Measurements from ENCODE around the gene SV2B.

SV2B gene

GRCh38 chr15:91135201-91136130, 35.4 kb downstream of the SV2B start:
- H3K4me3 ChIP-seq (ENCODE audit: low read depth, low read length), result no peak overlapping the region
- TF ChIP-seq CTCF (IDR thresholded peaks at IDR 0.05; ENCODE audit: insufficient read depth, low read depth, low read length, missing control alignments), result no peak
- DNase-seq (ENCODE audit: low read depth), result peak; percentile 78

GRCh38 chr15:91136386-91136923, 36.4 kb downstream of the SV2B start:
- no peak overlapping the region for H3K4me3 ChIP-seq (ENCODE audit: low read depth, low read length)
- no peak for DNase-seq (ENCODE audit: low read depth)
- no peak for TF ChIP-seq CTCF (IDR thresholded peaks at IDR 0.05; ENCODE audit: insufficient read depth, low read depth, low read length, missing control alignments)

GRCh38 chr15:91140601-91141000, 40.5 kb downstream of the SV2B start:
- DNase-seq (ENCODE audit: low read depth), result no peak
- H3K4me3 ChIP-seq (ENCODE audit: low read depth, low read length), result no peak overlapping the region
- no peak for TF ChIP-seq CTCF (IDR thresholded peaks at IDR 0.05; ENCODE audit: insufficient read depth, low read depth, low read length, missing control alignments)

GRCh38 chr15:91141097-91141496, 41.0 kb downstream of the SV2B start:
- no peak for DNase-seq (ENCODE audit: low read depth)

GRCh38 chr15:91142106-91142744, 42.2 kb downstream of the SV2B start:
- TF ChIP-seq CTCF (IDR thresholded peaks at IDR 0.05; ENCODE audit: insufficient read depth, low read depth, low read length, missing control alignments), result peak; percentile 54
- no peak overlapping the region for H3K4me3 ChIP-seq (ENCODE audit: low read depth, low read length)
- peak; percentile 42 for DNase-seq (ENCODE audit: low read depth)

More at GRCh38 chr15:91141097-91141496, 41.0 kb downstream of the SV2B start:
- no peak overlapping the region for H3K4me3 ChIP-seq (ENCODE audit: low read depth, low read length)
- TF ChIP-seq CTCF (IDR thresholded peaks at IDR 0.05; ENCODE audit: insufficient read depth, low read depth, low read length, missing control alignments), result no peak

GRCh38 chr15:91142946-91143345, 42.9 kb downstream of the SV2B start:
- no peak overlapping the region for H3K4me3 ChIP-seq (ENCODE audit: low read depth, low read length)
- TF ChIP-seq CTCF (IDR thresholded peaks at IDR 0.05; ENCODE audit: insufficient read depth, low read depth, low read length, missing control alignments), result no peak
- DNase-seq (ENCODE audit: low read depth), result no peak
